Astrocyte (in vitro differentiated cells and primary cell): ENCODE data around the gene STXBP2.

ENCODE experiments used
- EZH2 ChIP-seq: IDR thresholded peaks from 2 replicates; pipeline ENCODE4 v1.6.1; 2012; ENCODE audit warnings: mild to moderate bottlenecking, low read length, inconsistent platforms; ENCODE audit not compliant: insufficient read depth
- TF ChIP-seq, protein P1 (sequence below): IDR thresholded peaks from 2 replicates; pipeline ENCODE4 v1.5.1; 2011; ENCODE audit warnings: low read depth, mild to moderate bottlenecking, inconsistent platforms, low read length, moderate library complexity; ENCODE audit not compliant: insufficient read depth

DNA sequence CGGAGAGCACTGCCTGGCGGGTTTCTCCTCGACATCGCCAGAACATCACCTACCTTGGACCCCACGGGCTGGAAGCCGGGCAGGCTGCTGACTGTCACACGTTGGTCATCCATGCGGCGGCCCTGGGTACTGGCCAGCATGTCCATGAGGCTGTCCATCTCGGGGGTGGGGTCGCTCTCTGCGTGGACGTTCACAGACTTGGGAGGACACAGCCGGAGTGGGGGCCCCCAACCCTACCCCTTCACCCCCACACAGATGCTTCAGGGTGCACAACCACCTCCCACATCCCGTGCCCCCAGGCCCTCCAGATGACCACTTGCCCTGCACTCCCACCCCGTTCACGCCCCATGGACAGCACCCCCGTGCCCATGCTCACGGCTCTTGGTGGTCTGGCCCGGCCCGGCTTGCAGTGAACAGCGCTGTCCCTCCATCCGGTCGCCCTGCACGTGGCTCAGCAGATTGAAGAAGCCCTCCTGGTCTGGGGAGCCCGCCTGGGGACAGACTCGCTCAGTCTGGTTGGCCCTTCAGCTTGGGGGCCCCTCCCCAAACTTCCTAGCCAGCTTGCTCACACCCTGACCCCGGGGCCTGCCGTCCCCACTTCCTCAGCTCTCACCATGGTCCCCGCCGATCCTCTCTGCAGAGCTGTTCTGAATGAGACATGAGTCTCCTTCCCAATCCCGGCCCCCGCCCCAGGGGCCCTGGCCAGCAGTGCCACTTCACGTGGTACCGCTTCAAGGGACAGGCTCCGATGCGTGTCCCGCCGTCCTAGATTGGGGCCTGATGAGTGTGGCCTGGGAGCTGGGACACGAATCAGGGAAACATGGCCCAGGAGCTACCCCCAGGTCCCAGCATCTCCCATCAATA, 4.3 kb upstream of the STXBP2 start:
- TF ChIP-seq, protein P1, sequence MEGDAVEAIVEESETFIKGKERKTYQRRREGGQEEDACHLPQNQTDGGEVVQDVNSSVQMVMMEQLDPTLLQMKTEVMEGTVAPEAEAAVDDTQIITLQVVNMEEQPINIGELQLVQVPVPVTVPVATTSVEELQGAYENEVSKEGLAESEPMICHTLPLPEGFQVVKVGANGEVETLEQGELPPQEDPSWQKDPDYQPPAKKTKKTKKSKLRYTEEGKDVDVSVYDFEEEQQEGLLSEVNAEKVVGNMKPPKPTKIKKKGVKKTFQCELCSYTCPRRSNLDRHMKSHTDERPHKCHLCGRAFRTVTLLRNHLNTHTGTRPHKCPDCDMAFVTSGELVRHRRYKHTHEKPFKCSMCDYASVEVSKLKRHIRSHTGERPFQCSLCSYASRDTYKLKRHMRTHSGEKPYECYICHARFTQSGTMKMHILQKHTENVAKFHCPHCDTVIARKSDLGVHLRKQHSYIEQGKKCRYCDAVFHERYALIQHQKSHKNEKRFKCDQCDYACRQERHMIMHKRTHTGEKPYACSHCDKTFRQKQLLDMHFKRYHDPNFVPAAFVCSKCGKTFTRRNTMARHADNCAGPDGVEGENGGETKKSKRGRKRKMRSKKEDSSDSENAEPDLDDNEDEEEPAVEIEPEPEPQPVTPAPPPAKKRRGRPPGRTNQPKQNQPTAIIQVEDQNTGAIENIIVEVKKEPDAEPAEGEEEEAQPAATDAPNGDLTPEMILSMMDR = no peak
- TF ChIP-seq EZH2 = no peak
